GM19193 (cell line): ENCODE measurements around the gene NFATC2.

Experiments used
- POLR2A ChIP-seq: IDR thresholded peaks from 4 replicates; pipeline ENCODE4 v1.6.1; 2011; ENCODE audit not compliant: insufficient read depth, insufficient read length; ENCODE audit errors: extremely low read depth

The NFATC2 gene

GRCh38 chr20:51368461-51369211 is 173.9 kb downstream of the NFATC2 start:
- no peak for TF ChIP-seq POLR2A

DNA sequence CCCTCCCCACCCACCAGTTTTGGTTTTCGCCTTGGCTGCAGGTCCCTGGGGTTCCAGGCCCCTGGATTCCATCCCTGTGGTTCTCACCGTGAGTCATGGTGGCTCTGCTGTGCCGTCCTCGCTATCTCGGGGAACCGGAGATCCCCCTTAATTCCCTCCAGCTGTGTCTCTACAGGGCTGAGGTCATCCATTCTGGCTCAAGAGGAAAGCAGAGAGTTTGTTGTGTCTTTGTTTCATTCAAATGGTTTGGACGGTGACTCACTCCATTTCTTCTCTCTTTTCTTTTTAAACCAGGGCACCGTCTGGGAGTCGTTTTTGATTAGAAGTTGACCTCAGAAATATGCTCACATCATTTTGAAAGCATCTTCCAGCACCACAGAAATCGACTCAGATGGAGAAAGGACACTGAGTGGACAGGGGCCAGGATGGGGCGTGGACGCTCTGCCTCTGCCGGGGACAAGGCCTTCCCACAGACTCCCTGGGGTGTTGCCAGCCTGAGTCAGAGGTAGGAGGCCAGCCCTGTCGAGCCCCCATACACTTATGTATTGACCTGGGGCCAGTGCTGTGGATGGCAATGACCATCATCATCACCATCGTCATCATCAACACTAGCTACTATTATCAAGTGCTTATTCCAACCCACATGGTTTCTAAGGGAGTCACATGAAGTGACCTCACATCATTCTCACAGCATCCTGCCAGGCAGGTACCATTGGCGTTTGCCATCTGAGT is 176.2 kb downstream of the NFATC2 start:
- TF ChIP-seq POLR2A = no peak

DNA sequence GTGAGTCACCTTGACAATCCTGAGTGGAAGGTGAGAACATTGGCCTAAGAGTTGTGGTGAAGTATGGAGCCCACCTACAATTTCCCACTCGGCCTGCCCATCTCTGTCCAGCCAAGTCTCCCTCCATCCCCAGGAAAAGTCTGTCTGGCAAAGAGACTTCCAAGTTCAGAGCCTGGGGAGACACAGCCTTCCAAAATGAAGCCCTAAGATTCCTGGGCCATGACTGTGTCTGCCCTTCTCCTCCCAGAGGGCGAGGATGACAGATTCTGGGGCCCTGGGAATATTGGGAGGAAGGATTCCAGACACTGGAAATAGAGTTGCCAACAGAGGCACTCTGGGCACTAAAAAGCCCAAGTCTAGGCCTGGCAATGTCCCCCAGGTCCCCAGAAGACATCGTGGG is 176.8 kb downstream of the NFATC2 start:
- no peak for TF ChIP-seq POLR2A

- TF ChIP-seq POLR2A = no peak
Observed at GRCh38 chr20:51363813-51364212, 178.7 kb downstream of the NFATC2 start.

GRCh38 chr20:51363378-51363777 is 179.1 kb downstream of the NFATC2 start:
- TF ChIP-seq POLR2A = no peak

DNA sequence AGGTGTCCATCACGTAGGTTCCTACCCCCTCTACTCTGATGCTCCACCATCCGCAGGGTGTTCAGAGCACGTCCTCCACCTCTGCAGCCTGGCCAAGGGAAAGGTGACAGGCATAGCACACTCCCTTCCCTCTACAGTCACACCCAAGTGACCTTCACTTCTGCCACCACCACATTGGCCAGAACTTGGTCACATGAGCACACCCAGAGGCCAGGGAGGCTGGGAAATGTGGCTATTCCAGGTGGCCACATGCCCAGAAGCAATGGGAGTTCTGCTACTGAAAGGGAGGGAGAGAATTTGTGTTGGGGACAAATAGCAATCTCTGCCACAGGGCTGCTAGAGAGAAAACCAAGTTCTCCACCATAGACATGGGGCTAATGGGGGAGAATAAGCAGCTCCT is 180.3 kb downstream of the NFATC2 start:
- no peak for TF ChIP-seq POLR2A

- TF ChIP-seq POLR2A = no peak
Observed at GRCh38 chr20:51361258-51361657, 181.3 kb downstream of the NFATC2 start.

DNA sequence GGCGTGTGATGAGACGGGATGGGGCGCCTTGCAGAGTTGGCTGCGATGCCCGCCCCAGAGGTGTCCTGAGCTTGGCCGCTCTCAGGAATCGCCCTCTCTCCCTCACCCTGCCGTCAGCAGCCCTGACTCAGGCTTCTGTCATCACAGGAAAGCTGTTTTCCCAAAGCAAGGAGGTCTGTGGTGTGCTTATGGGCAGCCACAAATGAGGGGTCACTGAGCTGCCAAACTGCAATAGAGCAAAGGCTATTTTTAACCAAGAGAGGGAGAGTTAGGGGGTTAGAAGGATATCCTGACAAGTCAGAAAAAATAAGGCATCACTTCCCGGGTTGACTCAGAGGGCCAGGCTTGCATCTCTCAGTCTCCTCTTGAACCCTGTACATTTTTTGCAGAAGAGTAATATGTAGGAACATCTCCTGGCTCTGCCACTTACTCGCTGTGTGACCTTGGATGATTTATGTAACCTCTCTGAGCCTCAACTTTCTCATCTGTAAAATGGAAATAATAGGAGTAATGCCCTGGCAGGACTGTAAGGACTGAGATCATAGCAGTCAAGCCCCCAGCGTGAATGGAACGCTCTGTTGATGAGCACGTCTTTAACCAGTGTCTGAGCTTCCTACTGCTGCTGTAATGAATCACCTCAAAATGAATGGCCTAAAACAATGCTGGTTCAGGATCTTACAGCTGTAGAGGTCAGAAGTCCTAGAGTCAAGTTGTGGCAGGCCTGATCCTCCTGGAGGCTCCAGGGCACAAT is 181.9 kb downstream of the NFATC2 start:
- no peak for TF ChIP-seq POLR2A

DNA sequence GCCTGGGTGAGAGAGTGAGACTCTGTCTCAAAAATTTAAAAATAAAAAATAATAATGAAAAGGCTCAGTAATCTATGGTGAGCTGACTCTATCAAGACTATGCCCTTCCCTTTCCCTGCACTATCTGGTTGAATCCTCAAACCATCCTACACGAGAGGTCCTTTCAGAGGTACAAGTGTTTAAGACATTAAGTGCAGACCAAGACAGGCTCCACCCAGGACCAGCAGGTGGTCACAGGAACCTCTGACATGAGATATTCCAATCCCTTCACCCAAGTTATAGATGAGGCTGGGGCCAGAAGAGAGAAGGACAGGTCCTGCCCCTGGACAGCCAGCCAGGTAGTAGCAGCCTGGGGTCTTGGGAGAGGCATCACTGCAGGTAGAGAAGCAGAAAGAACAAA is 182.6 kb downstream of the NFATC2 start:
- TF ChIP-seq POLR2A = no peak

DNA sequence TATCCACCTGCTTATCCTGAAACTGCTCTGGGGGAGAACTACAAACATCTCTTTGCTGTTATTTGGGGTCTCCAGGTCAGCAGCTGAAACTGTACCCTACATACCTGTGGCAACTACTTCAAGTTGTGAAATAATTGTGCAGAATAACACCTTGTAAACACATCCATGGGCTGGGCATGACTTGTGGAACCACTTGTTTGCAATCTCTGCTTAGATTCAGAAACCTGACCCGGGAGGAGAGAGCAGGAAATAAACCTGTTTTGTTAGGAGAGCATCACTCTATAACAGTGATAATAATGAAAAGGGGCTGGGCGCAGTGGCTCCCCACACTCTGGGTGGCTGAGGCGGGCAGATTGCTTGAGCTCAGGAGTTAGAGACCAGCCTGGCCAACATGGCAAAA is 183.1 kb downstream of the NFATC2 start:
- no peak for TF ChIP-seq POLR2A

- TF ChIP-seq POLR2A = no peak
Observed at GRCh38 chr20:51358032-51358724, 184.3 kb downstream of the NFATC2 start.

GRCh38 chr20:51357543-51357942 is 185.0 kb downstream of the NFATC2 start:
- TF ChIP-seq POLR2A = no peak

DNA sequence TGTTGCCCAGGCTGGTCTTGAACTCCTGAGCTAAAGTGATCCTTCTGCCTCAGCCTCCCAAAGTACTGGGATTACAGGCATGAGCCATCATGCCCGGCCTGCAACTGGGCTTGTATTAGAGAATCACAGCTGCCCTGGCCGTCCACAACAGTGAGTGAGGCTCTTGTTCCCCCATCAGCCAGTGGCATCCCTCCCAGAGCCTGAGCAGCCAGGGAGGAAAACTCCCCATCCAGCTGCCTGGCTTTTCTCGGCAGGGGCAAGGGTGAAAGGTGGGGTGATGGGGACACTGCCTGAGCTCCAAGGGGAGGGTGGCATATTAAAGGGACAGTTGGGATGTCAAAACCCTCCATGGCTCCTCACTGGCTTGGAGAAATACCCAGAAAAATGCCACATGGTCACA is 185.6 kb downstream of the NFATC2 start:
- TF ChIP-seq POLR2A = no peak

- TF ChIP-seq POLR2A = no peak
Observed at GRCh38 chr20:51354769-51355319, 187.7 kb downstream of the NFATC2 start.
